Left lung (tissue), 10 donors: Measurements from ENCODE around the gene C20orf204. TPM values are rescaled to one million over a fixed set of nuclear protein-coding genes. Genes with fewer than 3 reads are reported as not detected.

Experiments
- ATAC-seq: fragments of 200-7000 bp; cut with Tn5 transposase; one replicate; pipeline ENCODE4 v1.9.1; 2020; ENCODE audit warnings: moderate library complexity
- DNase-seq, 4 donors: peaks; one replicate each; pipeline ENCODE4 v3.0.0-alpha.2; 2013 to 2020
- H3K27ac ChIP-seq, 2 donors: fragments of 200-600 bp; sonication (generic) in 1 of 2; one replicate each; pipeline versions ENCODE4 v1.5.0 to v1.8.0; 2020 to 2021
- H3K27me3 ChIP-seq, 2 donors: fragments of 200-600 bp; sonication (generic) in 1 of 2; one replicate each; pipeline versions ENCODE4 v1.5.0 to v1.8.0; 2020 to 2021
- H3K36me3 ChIP-seq, 2 donors: fragments of 200-600 bp; sonication (generic) in 1 of 2; one replicate each; pipeline versions ENCODE4 v1.5.0 to v1.8.0; 2020 to 2021
- H3K4me1 ChIP-seq, 2 donors: fragments of 200-600 bp; one replicate each; pipeline ENCODE4 v1.8.0; 2021
- H3K4me3 ChIP-seq, 2 donors: fragments of 200-600 bp; sonication (generic) in 1 of 2; one replicate each; pipeline versions ENCODE4 v1.5.0 to v1.8.0; 2020 to 2021; ENCODE audit warnings: mild to moderate bottlenecking in 1 of 2
- H3K9me3 ChIP-seq, 2 donors: fragments of 200-600 bp; sonication (generic) in 1 of 2; one replicate each; pipeline versions ENCODE4 v1.5.0 to v1.8.0; 2020 to 2021
- CTCF ChIP-seq, 2 donors: fragments of 200-600 bp; sonication (generic) in 1 of 2; IDR thresholded peaks; one replicate each; pipeline versions ENCODE4 v1.5.0 to v1.8.0; 2021; ENCODE audit warnings: antibody characterized with exemption in 2 of 2
- intact Hi-C, 2 donors: fragments of 100-400 bp; cut with DNase I; formaldehyde crosslinking; loops; one replicate each; pipeline versions ENCODE4 v1.11.2 to v1.14.2; 2022
- polyA plus RNA-seq, 6 donors: library from polyadenylated mRNA; unstranded; fragments of 120-200 nt; gene quantifications; one replicate each; pipeline ENCODE4 v1.2.1, GENCODE V29; 2013; ENCODE audit not compliant: insufficient read length in 6 of 6
- total RNA-seq, 2 donors: library from RNA; stranded (reverse); fragmentation: NEBNext Ultra II Directional; extraction: Animal tissue kit (Norgen Biotek cat#: 25700); gene quantifications; one replicate each; pipeline ENCODE4 v1.2.1, GENCODE V29; 2021
- donor health status: DM: no; HTN: yes; CAD: no.
- donor health status: DM: no; HTN: no; CAD: no.

C20orf204 gene
- total and polyA plus RNA-seq, 8 donors = 0.76 to 1.9 (median 1.2) TPM

GRCh38 chr20:64079273-64080012 is 43.5 kb downstream of the C20orf204 start, which contains the start of gene RGS19:
RGS19 (minus strand) TSS chr20:64079518; CDS start chr20:64076886, 2,632 bp downstream.
- peaks cover 22 to 64% of the 10 kb centered on the region in 2 donors for H3K4me1 ChIP-seq
- H3K9me3 ChIP-seq = no peaks in the 10 kb centered on the region
- ATAC-seq (peak; percentile 66), DNase-seq (peak; percentile 65 to 96 (median 88))
- peak within 1 kb of the TSS; percentile 72 to 93 for H3K27ac ChIP-seq
- H3K36me3 ChIP-seq = peaks cover 0 to 18% of the 10 kb centered on the region in 2 donors
- peaks cover 8 to 17% of the 10 kb centered on the region in 2 donors for H3K27me3 ChIP-seq
- peak in 1 of 2 donors; percentile 7 for TF ChIP-seq CTCF (IDR thresholded peaks at IDR 0.05)
- H3K4me3 ChIP-seq = peak within 1 kb of the TSS; percentile 69 to 92
- intact Hi-C loops = no loop called here

- H3K27me3 ChIP-seq = peaks cover 15 to 25% of the 10 kb centered on the region in 2 donors
- H3K4me3 ChIP-seq = peak within 1 kb of the TSS; percentile 69 to 92
- TF ChIP-seq CTCF (IDR thresholded peaks at IDR 0.05) = no peak
- H3K9me3 ChIP-seq = no peaks in the 10 kb centered on the region
- H3K4me1 ChIP-seq = peaks cover 22 to 66% of the 10 kb centered on the region in 2 donors
- intact Hi-C loops = no loop called here
- peaks cover 0 to 10% of the 10 kb centered on the region in 2 donors for H3K36me3 ChIP-seq
- peak; percentile 0 for ATAC-seq
- H3K27ac ChIP-seq = peak within 1 kb of the TSS; percentile 72 to 93
- peak in 1 of 4 donors; percentile 96 for DNase-seq
These were observed 44.2 kb downstream of the C20orf204 start, which contains the start of gene OPRL1 for GRCh38 chr20:64080013-64080812. OPRL1 (plus strand) TSS chr20:64080082; CDS start chr20:64092721, 12,639 bp downstream.

GRCh38 chr20:64080813-64081623 is 45.0 kb downstream of the C20orf204 start:
- DNase-seq (peak in 1 of 4 donors; percentile 75), ATAC-seq (no peak)
- Histone ChIP-seq H3K27me3 (peaks cover 21 to 33% of the 10 kb centered on the region in 2 donors), H3K9me3 (no peaks in the 10 kb centered on the region), H3K27ac (peak overlapping the region in 1 of 2 donors; percentile 93), H3K4me3 (peak overlapping the region in 1 of 2 donors; percentile 92), H3K4me1 (peaks cover 22 to 65% of the 10 kb centered on the region in 2 donors), H3K36me3 (peaks cover 0 to 5% of the 10 kb centered on the region in 2 donors)
- no peak for TF ChIP-seq CTCF (IDR thresholded peaks at IDR 0.05)
- intact Hi-C loops = no loop called here

- DNase-seq (no peak), ATAC-seq (no peak)
- TF ChIP-seq CTCF (IDR thresholded peaks at IDR 0.05) = no peak
- peaks cover 0 to under 1% of the 10 kb centered on the region in 2 donors for H3K9me3 ChIP-seq
- peaks cover 22 to 59% of the 10 kb centered on the region in 2 donors for H3K4me1 ChIP-seq
- no peak overlapping the region for H3K4me3 ChIP-seq
- H3K27me3 ChIP-seq = peaks cover 21 to 39% of the 10 kb centered on the region in 2 donors
- no peaks in the 10 kb centered on the region for H3K36me3 ChIP-seq
- intact Hi-C loops = no loop called here
- no peak overlapping the region for H3K27ac ChIP-seq
These were observed 45.6 kb downstream of the C20orf204 start for GRCh38 chr20:64081624-64081964.
